ENCODE measurements around the gene ZBTB49.

The ZBTB49 gene

DNA sequence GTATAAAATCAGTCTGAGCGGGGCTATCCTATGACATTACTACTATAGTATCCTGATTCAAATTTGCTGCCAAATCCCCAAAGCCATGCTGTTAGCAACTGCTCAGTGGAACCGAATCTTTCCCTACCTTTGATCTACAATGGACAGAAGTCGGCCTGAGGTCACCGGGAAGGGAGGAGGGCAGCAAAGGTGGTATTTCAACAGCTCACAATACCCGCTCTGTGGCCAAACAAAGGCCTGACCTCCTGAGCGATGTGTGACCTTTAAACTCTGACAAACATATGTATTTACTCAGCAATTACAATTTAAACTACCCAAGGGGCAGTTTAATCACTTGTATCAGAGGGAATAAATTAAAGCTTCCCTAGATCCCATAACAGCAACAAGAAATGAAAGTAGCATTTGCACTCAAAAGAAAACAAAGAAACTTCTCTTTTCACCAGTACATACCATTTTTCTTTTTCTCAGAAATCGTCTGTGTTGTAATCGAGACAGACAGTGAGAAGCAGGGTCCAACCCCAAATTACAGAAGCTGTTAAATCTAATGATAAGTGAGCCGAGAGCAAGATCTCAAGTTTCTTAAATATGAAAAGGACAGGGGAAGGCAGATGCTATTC, 30.5 kb upstream of the ZBTB49 start:
- H3K27me3 ChIP-seq (ENCODE audit: control insufficient read depth, insufficient read depth, low read length), result no peaks in the 10 kb centered on the region
- no peak overlapping the region for H3K9ac ChIP-seq (ENCODE audit: low read length)
- no peaks in the 10 kb centered on the region for H3K9me3 ChIP-seq (ENCODE audit: control insufficient read depth, low read depth, low read length)
- no peak overlapping the region for H3K4me3 ChIP-seq (ENCODE audit: low read length)
- H3K27ac ChIP-seq (ENCODE audit: low read length), result no peak overlapping the region
- no peaks in the 10 kb centered on the region for H3K4me1 ChIP-seq (ENCODE audit: control insufficient read depth, low read depth, low read length)
- no peaks in the 10 kb centered on the region for H3K36me3 ChIP-seq (ENCODE audit: control insufficient read depth, low read depth, low read length)

DNA sequence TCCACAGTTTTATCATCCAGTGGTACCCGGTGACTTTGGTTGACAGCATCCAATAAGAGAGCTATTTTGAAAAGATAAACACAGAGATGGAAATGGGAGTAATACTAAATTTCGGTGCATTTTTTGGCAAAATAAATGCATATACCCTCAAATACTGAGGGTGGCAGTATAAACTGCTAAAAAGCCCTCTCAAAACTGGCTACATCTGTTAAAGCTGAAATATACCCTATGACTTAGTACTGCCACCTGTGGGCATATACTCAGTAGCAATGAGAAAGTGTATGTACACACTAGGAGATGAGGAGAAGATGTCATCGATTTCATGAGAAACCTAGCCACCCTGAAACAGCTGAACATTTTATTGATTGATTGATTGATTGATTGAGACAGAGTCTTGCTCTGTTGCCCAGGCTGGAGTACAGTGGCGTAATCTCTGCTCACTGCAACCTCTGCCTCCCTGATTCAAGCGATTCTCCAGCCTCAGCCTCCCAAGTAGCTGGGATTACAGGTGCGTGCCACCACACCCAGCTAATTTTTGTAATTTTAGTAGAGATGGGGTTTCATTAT, 29.8 kb upstream of the ZBTB49 start:
- Histone ChIP-seq H3K9ac (ENCODE audit: low read length) (no peak overlapping the region), H3K27me3 (ENCODE audit: control insufficient read depth, insufficient read depth, low read length) (no peaks in the 10 kb centered on the region), H3K4me1 (ENCODE audit: control insufficient read depth, low read depth, low read length) (no peaks in the 10 kb centered on the region), H3K27ac (ENCODE audit: low read length) (no peak overlapping the region), H3K36me3 (ENCODE audit: control insufficient read depth, low read depth, low read length) (no peaks in the 10 kb centered on the region), H3K4me3 (ENCODE audit: low read length) (no peak overlapping the region), H3K9me3 (ENCODE audit: control insufficient read depth, low read depth, low read length) (no peaks in the 10 kb centered on the region)

DNA sequence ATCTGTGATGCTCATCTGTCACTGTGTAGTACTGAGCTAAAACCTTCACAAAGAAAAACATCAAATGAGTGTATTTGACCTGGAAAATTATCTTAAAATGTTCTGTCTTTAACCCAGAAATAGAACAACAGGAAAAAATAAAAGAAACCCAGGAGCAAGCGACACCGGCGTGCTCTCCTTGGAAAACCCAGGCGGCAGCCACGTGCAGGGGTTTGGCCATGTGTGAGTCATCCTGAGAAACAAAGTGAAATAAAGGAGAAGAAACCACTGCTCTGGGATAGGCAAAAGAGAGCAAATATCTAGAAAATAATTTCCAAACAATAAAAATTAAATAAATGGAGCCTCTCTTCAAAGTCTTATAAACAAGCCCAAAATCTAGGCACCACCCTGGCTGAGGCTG, 22.1 kb upstream of the ZBTB49 start:
- Histone ChIP-seq H3K36me3 (ENCODE audit: control insufficient read depth, low read depth, low read length) (peaks cover 41% of the 10 kb centered on the region), H3K9ac (ENCODE audit: low read length) (no peak overlapping the region), H3K27me3 (ENCODE audit: control insufficient read depth, insufficient read depth, low read length) (no peaks in the 10 kb centered on the region), H3K27ac (ENCODE audit: low read length) (no peak overlapping the region), H3K4me1 (ENCODE audit: control insufficient read depth, low read depth, low read length) (no peaks in the 10 kb centered on the region), H3K4me3 (ENCODE audit: low read length) (no peak overlapping the region), H3K9me3 (ENCODE audit: control insufficient read depth, low read depth, low read length) (no peaks in the 10 kb centered on the region)

DNA sequence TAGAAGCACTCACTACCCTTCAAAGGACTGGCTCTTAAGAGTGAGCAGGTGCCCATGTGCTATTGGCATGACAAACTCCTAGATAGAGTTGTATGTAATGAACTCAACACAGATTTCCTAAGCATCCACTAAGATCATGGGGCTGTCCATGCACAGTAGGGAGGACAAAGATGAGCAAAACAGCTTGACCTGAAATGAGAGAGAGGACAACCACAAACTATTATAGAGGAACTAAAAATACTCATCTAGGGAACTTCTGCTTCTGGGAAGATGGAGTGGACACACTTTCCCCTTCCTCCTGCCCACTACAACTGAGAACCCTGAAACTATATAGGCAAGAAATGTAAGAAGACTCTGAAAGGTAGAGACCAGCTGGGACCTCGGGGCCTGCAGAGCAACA, 21.3 kb upstream of the ZBTB49 start:
- Histone ChIP-seq H3K27ac (ENCODE audit: low read length) (no peak overlapping the region), H3K36me3 (ENCODE audit: control insufficient read depth, low read depth, low read length) (peaks cover 48% of the 10 kb centered on the region), H3K9ac (ENCODE audit: low read length) (no peak overlapping the region), H3K27me3 (ENCODE audit: control insufficient read depth, insufficient read depth, low read length) (no peaks in the 10 kb centered on the region), H3K4me3 (ENCODE audit: low read length) (no peak overlapping the region), H3K4me1 (ENCODE audit: control insufficient read depth, low read depth, low read length) (no peaks in the 10 kb centered on the region), H3K9me3 (ENCODE audit: control insufficient read depth, low read depth, low read length) (no peaks in the 10 kb centered on the region)

DNA sequence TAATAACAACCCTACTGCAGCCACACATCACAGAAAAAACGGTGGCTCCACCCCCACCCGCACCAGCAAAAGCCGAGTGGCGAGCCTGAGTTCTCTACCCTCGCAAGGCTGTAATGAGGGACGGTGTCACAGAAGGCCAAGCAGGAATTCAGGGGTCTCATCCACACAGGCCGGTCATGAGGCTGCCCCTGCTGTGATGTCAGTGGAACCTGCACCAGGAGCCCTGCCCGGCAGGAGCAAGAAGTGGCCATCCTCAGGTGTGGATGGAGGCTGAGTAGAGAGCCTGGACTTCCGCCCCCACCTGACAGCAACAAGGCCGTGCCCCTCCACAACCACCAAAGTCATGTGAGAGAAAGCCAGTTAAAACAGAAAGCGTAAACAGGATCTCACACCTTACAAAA, 20.7 kb upstream of the ZBTB49 start:
- Histone ChIP-seq H3K27ac (ENCODE audit: low read length) (no peak overlapping the region), H3K27me3 (ENCODE audit: control insufficient read depth, insufficient read depth, low read length) (no peaks in the 10 kb centered on the region), H3K36me3 (ENCODE audit: control insufficient read depth, low read depth, low read length) (peaks cover 51% of the 10 kb centered on the region), H3K9ac (ENCODE audit: low read length) (no peak overlapping the region), H3K9me3 (ENCODE audit: control insufficient read depth, low read depth, low read length) (no peaks in the 10 kb centered on the region), H3K4me3 (ENCODE audit: low read length) (no peak overlapping the region), H3K4me1 (ENCODE audit: control insufficient read depth, low read depth, low read length) (no peaks in the 10 kb centered on the region)

DNA sequence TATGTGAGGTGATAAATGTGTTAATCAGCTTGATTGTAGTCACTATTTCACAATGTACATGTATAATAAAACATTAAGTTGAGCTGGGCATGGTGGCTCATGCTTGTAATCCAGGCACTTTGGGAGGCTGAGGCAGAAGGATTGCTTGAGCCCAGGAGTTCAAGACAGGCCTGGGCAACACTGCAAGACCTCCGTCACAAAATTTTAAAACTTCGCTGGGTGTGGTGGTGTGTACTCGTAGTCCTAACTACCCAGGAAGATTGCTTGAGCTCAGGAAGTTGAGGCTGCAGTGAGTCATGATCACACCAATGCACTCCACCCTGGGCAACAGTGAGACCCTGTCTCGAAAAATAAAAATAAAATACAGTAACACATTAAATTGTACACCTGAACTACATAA, 20.2 kb upstream of the ZBTB49 start:
- H3K4me3 ChIP-seq (ENCODE audit: low read length), result no peak overlapping the region
- H3K27ac ChIP-seq (ENCODE audit: low read length), result no peak overlapping the region
- H3K27me3 ChIP-seq (ENCODE audit: control insufficient read depth, insufficient read depth, low read length), result no peaks in the 10 kb centered on the region
- peaks cover 56% of the 10 kb centered on the region for H3K36me3 ChIP-seq (ENCODE audit: control insufficient read depth, low read depth, low read length)
- no peaks in the 10 kb centered on the region for H3K4me1 ChIP-seq (ENCODE audit: control insufficient read depth, low read depth, low read length)
- no peaks in the 10 kb centered on the region for H3K9me3 ChIP-seq (ENCODE audit: control insufficient read depth, low read depth, low read length)
- no peak overlapping the region for H3K9ac ChIP-seq (ENCODE audit: low read length)

DNA sequence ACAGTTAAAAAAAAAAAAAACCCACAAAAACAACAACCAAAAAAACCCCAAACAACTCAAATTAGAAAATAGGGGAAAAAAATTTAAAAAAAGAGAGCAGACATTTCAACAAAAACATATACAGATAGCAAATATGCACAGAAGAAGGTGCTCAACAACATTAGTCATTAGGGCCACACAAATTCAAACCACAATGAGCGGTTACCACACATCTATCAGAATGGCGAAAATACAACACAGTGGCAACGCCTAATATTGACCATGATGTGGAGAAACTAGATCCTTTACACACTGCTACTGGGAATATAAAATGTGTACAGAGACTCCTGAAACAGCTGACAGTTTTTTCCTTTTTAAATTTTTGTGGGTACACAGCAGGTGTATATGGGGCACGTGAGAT, 19.5 kb upstream of the ZBTB49 start:
- no peak overlapping the region for H3K27ac ChIP-seq (ENCODE audit: low read length)
- no peak overlapping the region for H3K4me3 ChIP-seq (ENCODE audit: low read length)
- H3K27me3 ChIP-seq (ENCODE audit: control insufficient read depth, insufficient read depth, low read length), result no peaks in the 10 kb centered on the region
- H3K9me3 ChIP-seq (ENCODE audit: control insufficient read depth, low read depth, low read length), result no peaks in the 10 kb centered on the region
- no peak overlapping the region for H3K9ac ChIP-seq (ENCODE audit: low read length)
- H3K4me1 ChIP-seq (ENCODE audit: control insufficient read depth, low read depth, low read length), result no peaks in the 10 kb centered on the region
- H3K36me3 ChIP-seq (ENCODE audit: control insufficient read depth, low read depth, low read length), result peaks cover 62% of the 10 kb centered on the region

DNA sequence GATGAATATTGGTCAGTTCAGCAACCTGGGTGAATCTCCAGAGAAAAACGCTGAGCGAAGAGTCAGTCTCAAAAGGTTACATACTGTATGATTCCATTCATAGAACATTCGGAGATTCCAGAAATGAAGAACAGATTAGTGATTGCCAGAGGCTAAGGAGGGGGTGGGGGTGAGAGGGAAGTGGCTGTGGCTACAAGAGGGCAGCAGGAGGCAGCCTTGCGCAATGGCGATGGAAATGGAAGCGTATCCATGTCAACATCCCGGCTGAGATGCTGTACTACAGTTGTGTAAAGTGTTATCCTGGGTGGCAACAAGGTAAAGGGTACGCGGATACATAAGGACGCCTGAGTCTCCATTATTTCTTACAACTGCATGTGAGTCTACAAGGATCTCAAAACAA, 18.1 kb upstream of the ZBTB49 start:
- Histone ChIP-seq H3K4me3 (ENCODE audit: low read length) (no peak overlapping the region), H3K27ac (ENCODE audit: low read length) (no peak overlapping the region), H3K36me3 (ENCODE audit: control insufficient read depth, low read depth, low read length) (peaks cover 69% of the 10 kb centered on the region)

DNA sequence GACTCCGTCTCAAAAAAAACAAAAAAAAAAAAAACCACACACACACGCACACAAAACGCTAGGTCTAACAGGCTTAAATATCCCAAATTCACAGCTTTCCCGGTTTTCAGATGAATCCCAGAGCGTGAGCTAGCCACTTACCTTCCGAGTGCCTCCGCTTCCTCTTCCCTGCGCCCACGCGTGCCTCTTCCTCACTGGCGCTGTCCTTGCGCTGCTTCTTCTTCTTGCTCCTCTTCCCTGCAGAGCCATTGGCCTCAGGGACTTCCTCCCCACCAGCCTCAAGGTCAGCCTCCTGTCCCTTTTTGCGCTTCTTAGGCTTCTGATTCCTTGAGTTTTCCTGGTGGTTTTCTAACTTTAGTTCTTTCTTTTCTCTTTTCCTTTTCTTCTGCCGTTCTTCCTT, 15.8 kb upstream of the ZBTB49 start:
- no peaks in the 10 kb centered on the region for H3K4me1 ChIP-seq (ENCODE audit: control insufficient read depth, low read depth, low read length)
- H3K36me3 ChIP-seq (ENCODE audit: control insufficient read depth, low read depth, low read length), result peaks cover 74% of the 10 kb centered on the region
- no peak overlapping the region for H3K27ac ChIP-seq (ENCODE audit: low read length)
- H3K4me3 ChIP-seq (ENCODE audit: low read length), result no peak overlapping the region
- H3K9me3 ChIP-seq (ENCODE audit: control insufficient read depth, low read depth, low read length), result no peaks in the 10 kb centered on the region
- H3K27me3 ChIP-seq (ENCODE audit: control insufficient read depth, insufficient read depth, low read length), result no peaks in the 10 kb centered on the region
- no peak overlapping the region for H3K9ac ChIP-seq (ENCODE audit: low read length)

More for the DNA sequence above, 18.1 kb upstream of the ZBTB49 start:
- no peaks in the 10 kb centered on the region for H3K27me3 ChIP-seq (ENCODE audit: control insufficient read depth, insufficient read depth, low read length)
- H3K9ac ChIP-seq (ENCODE audit: low read length), result no peak overlapping the region
- no peaks in the 10 kb centered on the region for H3K4me1 ChIP-seq (ENCODE audit: control insufficient read depth, low read depth, low read length)
- H3K9me3 ChIP-seq (ENCODE audit: control insufficient read depth, low read depth, low read length), result no peaks in the 10 kb centered on the region

DNA sequence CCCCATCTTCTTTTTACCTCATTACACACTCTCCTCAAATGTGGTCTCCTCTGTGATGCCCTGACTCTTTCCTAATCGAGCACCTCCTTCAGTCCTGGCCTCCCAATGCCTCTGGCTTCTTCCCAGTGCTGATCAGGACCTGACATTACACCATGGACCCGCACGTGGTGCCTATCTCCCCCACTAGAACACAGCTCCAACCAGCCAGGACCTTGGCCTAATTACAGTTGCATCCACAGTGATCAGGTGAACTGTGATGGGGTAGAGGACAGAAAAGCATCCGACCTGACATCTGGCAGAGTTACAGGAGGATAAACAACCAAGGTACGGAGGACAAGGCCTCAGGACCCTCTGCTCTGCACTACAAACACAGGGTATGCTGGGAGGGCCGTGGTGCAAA, 12.5 kb upstream of the ZBTB49 start:
- no peak overlapping the region for H3K4me3 ChIP-seq (ENCODE audit: low read length)
- H3K9me3 ChIP-seq (ENCODE audit: control insufficient read depth, low read depth, low read length), result no peaks in the 10 kb centered on the region
- no peak overlapping the region for H3K27ac ChIP-seq (ENCODE audit: low read length)
- no peak overlapping the region for H3K9ac ChIP-seq (ENCODE audit: low read length)
- no peaks in the 10 kb centered on the region for H3K4me1 ChIP-seq (ENCODE audit: control insufficient read depth, low read depth, low read length)
- H3K36me3 ChIP-seq (ENCODE audit: control insufficient read depth, low read depth, low read length), result peaks cover 84% of the 10 kb centered on the region
- H3K27me3 ChIP-seq (ENCODE audit: control insufficient read depth, insufficient read depth, low read length), result no peaks in the 10 kb centered on the region

DNA sequence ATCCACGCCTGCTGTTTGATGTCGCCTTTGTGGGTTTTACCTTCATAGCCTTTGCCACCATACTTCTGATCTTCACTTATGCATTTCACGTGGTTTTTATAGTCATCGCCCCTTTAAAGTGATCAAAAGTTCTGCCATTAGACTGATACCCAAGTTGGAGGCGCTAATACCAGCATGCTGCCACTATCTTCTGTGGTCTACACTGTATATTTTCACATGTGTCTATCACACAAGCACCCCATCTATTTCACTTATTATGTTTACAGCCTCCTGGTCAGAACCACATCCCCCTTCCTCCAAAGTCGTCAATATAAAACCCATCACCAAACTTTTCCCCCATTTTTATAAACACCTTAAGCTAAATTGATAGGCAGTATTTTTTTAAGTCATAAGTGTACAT, 8.3 kb upstream of the ZBTB49 start:
- Histone ChIP-seq H3K9ac (ENCODE audit: low read length) (no peak overlapping the region), H3K9me3 (ENCODE audit: control insufficient read depth, low read depth, low read length) (no peaks in the 10 kb centered on the region), H3K4me1 (ENCODE audit: control insufficient read depth, low read depth, low read length) (no peaks in the 10 kb centered on the region), H3K27ac (ENCODE audit: low read length) (no peak overlapping the region), H3K36me3 (ENCODE audit: control insufficient read depth, low read depth, low read length) (peaks cover 88% of the 10 kb centered on the region), H3K27me3 (ENCODE audit: control insufficient read depth, insufficient read depth, low read length) (no peaks in the 10 kb centered on the region), H3K4me3 (ENCODE audit: low read length) (no peak overlapping the region)

DNA sequence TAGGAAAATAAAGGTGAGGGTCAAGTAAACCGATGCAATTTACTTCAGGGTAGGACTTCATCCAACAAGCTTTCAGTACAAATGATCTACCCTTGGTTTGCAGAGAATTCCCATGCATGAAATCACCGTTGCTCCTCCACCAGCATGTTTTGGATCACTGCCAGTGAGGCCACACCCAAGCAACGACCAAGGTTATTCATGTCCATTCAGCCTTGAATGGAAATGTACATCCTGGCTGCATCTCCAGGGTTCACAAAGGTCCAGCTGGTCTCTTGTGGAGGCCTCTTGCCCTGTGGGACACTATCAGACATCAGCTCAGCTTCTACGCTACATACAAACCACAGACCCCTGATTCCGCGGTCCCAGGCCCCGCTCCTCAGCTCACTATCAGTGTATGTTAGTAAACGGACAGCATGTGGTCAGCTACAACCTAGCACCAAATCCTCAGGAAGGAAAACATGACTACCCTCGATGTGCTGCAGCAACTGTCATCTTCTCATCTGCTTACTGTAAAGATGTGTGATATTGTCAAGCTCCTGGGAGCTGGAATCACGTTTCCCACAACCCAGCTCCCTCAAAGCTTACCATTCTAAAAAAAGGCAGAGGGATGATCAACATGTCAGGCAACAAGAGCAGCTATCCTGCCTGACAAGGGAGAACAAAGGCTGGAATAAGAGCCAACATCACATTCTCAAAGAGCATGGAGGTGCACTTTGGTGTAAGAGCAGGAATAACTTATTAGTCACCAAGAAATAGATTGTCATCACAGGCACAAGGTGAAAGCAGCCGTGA, 5.0 kb upstream of the ZBTB49 start:
- no peak overlapping the region for H3K9ac ChIP-seq (ENCODE audit: low read length)
- H3K27me3 ChIP-seq (ENCODE audit: control insufficient read depth, insufficient read depth, low read length), result no peaks in the 10 kb centered on the region
- H3K9me3 ChIP-seq (ENCODE audit: control insufficient read depth, low read depth, low read length), result no peaks in the 10 kb centered on the region
- no peak overlapping the region for H3K27ac ChIP-seq (ENCODE audit: low read length)
- H3K4me3 ChIP-seq (ENCODE audit: low read length), result no peak overlapping the region
- H3K4me1 ChIP-seq (ENCODE audit: control insufficient read depth, low read depth, low read length), result peaks cover 4% of the 10 kb centered on the region
- peaks cover 60% of the 10 kb centered on the region for H3K36me3 ChIP-seq (ENCODE audit: control insufficient read depth, low read depth, low read length)
